Vagina (tissue), 2 donors: ENCODE measurements around the gene RCAN3. TPM values are rescaled to one million over a fixed set of nuclear protein-coding genes. Genes with fewer than 3 reads are reported as not detected.

Experiments
- DNase-seq, 2 donors: peaks; one replicate each; pipeline ENCODE4 v3.0.0-alpha.2; 2017; ENCODE audit errors: extremely low spot score in 2 of 2
- H3K27ac ChIP-seq: fragments of 200-600 bp; sonication (generic); one replicate; pipeline ENCODE4 v1.5.1; 2019
- H3K27me3 ChIP-seq: fragments of 200-600 bp; sonication (generic); one replicate; pipeline ENCODE4 v1.5.1; 2019
- H3K36me3 ChIP-seq, 2 donors: fragments of 200-600 bp; sonication (generic); one replicate each; pipeline ENCODE4 v1.5.1; 2017 to 2019
- H3K4me1 ChIP-seq: fragments of 200-600 bp; sonication (generic); one replicate; pipeline ENCODE4 v1.5.1; 2019
- H3K4me3 ChIP-seq, 2 donors: fragments of 200-600 bp; sonication (generic); 1 replicate in 1 of 2; 2 replicates in 1 of 2; pipeline ENCODE4 v1.5.1; 2016 to 2019
- H3K9me3 ChIP-seq: fragments of 200-600 bp; sonication (generic); one replicate; pipeline ENCODE4 v1.5.1; 2019
- POLR2A ChIP-seq, 2 donors: fragments of 450-650 bp; IDR thresholded peaks; one replicate each; pipeline ENCODE4 v1.6.1; 2017; ENCODE audit warnings: antibody characterized with exemption in 2 of 2, mild to moderate bottlenecking in 2 of 2, moderate library complexity in 2 of 2
- POLR2AphosphoS5 ChIP-seq, 2 donors: sonication (generic); formaldehyde crosslinking; IDR thresholded peaks; one replicate each; pipeline ENCODE4 v1.9.0; 2017; ENCODE audit warnings: antibody characterized with exemption in 2 of 2, mild to moderate bottlenecking in 2 of 2, low read depth in 1 of 2; ENCODE audit not compliant: insufficient read depth in 1 of 2
- intact Hi-C: fragments of 100-400 bp; cut with DNase I; formaldehyde crosslinking; loops from one replicate; pipeline ENCODE4 v1.15.1; 2023
- total RNA-seq: library from RNA; depleted of rRNA; stranded (reverse); fragments of >200 nt; gene quantifications from one replicate; pipeline ENCODE4 v1.2.3, GENCODE V29; 2016
- TF ChIP-seq, protein P1 (sequence below), 3 experiments: fragments of 450-650 bp in 2 of 3; fragments of 200-600 bp in 1 of 3; sonication (generic) in 1 of 3; IDR thresholded peaks; one replicate each; pipeline ENCODE4 v1.5.1; 2017 to 2019; ENCODE audit warnings: antibody characterized with exemption in 3 of 3, mild to moderate bottlenecking in 2 of 3, moderate library complexity in 2 of 3

Gene RCAN3
- total RNA-seq, 1 donor from 2014 or later: 11.3 TPM

DNA sequence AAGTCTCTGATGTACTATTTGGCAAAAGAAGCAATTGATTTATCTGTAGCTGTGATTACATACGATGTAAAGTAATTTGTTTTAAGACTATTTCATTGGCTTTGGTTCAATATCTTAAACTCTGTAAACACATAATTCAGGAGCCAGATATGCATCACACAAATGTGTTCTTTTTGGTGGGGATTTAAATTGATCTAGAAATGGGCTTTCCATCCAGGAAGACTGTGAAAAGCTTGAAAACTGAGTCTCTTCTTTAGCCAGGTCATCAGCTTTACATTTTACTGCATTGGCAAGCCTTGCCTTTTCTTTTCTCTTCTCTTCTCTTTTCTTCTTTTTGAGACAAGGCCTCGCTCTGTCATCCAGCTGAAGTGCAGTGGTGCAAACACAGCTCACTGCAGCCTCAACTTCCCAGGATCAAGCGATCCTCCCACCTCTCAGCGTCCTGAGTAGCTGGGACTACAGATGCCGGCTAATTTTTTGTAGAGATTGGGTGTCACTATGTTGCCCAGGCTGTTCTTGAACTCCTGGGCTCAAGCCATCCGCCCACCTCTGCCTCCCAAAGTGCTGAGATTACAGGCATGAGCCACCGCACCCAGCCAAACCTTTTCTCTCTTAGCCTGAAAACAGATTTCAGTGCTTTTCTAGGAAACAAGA lies 1.4 kb downstream of the RCAN3 start:
- DNase-seq: no peak
- no peaks in the 10 kb centered on the region for H3K36me3 ChIP-seq
- H3K4me3 ChIP-seq: peak overlapping the region in 1 of 2 donors; percentile 81
- H3K9me3 ChIP-seq: no peaks in the 10 kb centered on the region
- intact Hi-C loops: no loop called here
- TF ChIP-seq, protein P1, sequence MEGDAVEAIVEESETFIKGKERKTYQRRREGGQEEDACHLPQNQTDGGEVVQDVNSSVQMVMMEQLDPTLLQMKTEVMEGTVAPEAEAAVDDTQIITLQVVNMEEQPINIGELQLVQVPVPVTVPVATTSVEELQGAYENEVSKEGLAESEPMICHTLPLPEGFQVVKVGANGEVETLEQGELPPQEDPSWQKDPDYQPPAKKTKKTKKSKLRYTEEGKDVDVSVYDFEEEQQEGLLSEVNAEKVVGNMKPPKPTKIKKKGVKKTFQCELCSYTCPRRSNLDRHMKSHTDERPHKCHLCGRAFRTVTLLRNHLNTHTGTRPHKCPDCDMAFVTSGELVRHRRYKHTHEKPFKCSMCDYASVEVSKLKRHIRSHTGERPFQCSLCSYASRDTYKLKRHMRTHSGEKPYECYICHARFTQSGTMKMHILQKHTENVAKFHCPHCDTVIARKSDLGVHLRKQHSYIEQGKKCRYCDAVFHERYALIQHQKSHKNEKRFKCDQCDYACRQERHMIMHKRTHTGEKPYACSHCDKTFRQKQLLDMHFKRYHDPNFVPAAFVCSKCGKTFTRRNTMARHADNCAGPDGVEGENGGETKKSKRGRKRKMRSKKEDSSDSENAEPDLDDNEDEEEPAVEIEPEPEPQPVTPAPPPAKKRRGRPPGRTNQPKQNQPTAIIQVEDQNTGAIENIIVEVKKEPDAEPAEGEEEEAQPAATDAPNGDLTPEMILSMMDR (IDR thresholded peaks at IDR 0.05): no peak
- no peak for TF ChIP-seq POLR2AphosphoS5 (IDR thresholded peaks at IDR 0.05; ENCODE audit: insufficient read depth in 1 of 2, low read depth in 1 of 2)
- TF ChIP-seq POLR2A (IDR thresholded peaks at IDR 0.05): no peak
- peaks cover 17% of the 10 kb centered on the region for H3K4me1 ChIP-seq
- H3K27me3 ChIP-seq: no peaks in the 10 kb centered on the region
- peak overlapping the region; percentile 88 for H3K27ac ChIP-seq

DNA sequence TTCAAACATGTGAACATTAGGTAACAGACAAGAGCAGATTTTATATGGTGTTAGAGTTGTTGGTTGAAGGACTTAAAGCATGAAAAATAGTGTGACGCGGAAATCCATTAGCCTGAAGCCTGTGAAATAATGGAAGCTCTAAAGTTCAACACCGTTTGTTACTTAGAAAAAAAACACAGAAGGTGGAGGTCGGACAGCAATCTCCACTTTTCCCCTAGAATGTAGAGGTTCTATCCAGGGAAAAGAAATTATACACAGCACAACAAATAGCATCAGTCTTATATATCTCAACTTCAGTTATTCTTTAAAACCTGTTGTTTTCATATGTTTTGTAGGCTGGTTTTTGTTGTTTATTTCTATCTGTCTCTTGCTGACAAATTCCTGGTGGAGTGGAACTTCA lies 1.9 kb downstream of the RCAN3 start:
- Histone ChIP-seq H3K27ac (no peak overlapping the region), H3K27me3 (no peaks in the 10 kb centered on the region), H3K9me3 (no peaks in the 10 kb centered on the region), H3K4me1 (peaks cover 17% of the 10 kb centered on the region), H3K4me3 (no peak overlapping the region), H3K36me3 (no peaks in the 10 kb centered on the region)
- no peak for DNase-seq
- TF ChIP-seq POLR2AphosphoS5 (IDR thresholded peaks at IDR 0.05; ENCODE audit: insufficient read depth in 1 of 2, low read depth in 1 of 2) (no peak), POLR2A (IDR thresholded peaks at IDR 0.05) (no peak)
- TF ChIP-seq, protein P1 (IDR thresholded peaks at IDR 0.05): no peak
- intact Hi-C loops: no loop called here

DNA sequence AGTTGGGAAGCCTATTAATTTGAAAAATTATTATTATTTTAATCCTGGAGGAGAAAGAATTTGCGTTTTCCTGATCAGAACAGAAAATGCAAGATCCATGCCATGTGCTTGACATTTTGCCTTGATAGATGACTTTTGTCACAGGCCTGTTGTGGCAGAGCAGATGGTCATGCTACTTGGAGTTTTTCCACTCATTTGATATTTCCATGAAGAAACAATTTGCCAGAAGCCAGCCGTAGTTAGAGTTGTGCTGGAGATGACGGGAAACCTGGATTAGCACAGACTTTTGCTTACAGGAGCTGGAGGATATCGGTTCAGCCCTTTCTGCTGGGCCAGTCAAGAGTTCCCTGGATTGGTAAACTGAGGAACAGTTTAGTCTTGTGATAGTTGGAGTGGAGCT lies 3.2 kb downstream of the RCAN3 start:
- no peak overlapping the region for H3K4me3 ChIP-seq
- TF ChIP-seq, protein P1 (IDR thresholded peaks at IDR 0.05): no peak
- no peak for TF ChIP-seq POLR2A (IDR thresholded peaks at IDR 0.05)
- TF ChIP-seq POLR2AphosphoS5 (IDR thresholded peaks at IDR 0.05; ENCODE audit: insufficient read depth in 1 of 2, low read depth in 1 of 2): no peak
- H3K36me3 ChIP-seq: no peaks in the 10 kb centered on the region
- no peak overlapping the region for H3K27ac ChIP-seq
- H3K4me1 ChIP-seq: peaks cover 17% of the 10 kb centered on the region
- intact Hi-C loops: no loop called here
- H3K27me3 ChIP-seq: no peaks in the 10 kb centered on the region
- no peak for DNase-seq
- H3K9me3 ChIP-seq: no peaks in the 10 kb centered on the region

- H3K4me1 ChIP-seq: peaks cover 17% of the 10 kb centered on the region
- no peaks in the 10 kb centered on the region for H3K27me3 ChIP-seq
- no peak overlapping the region for H3K27ac ChIP-seq
- no peaks in the 10 kb centered on the region for H3K36me3 ChIP-seq
- intact Hi-C loops: no loop called here
- no peaks in the 10 kb centered on the region for H3K9me3 ChIP-seq
- no peak for DNase-seq
- H3K4me3 ChIP-seq: no peak overlapping the region
- no peak for TF ChIP-seq POLR2A (IDR thresholded peaks at IDR 0.05)
- TF ChIP-seq, protein P1 (IDR thresholded peaks at IDR 0.05): no peak
- no peak for TF ChIP-seq POLR2AphosphoS5 (IDR thresholded peaks at IDR 0.05; ENCODE audit: insufficient read depth in 1 of 2, low read depth in 1 of 2)
These were observed 4.2 kb downstream of the RCAN3 start for GRCh38 chr1:24506691-24507381.

- intact Hi-C loops: no loop called here
- TF ChIP-seq POLR2A (IDR thresholded peaks at IDR 0.05) (no peak), POLR2AphosphoS5 (IDR thresholded peaks at IDR 0.05; ENCODE audit: insufficient read depth in 1 of 2, low read depth in 1 of 2) (no peak)
- TF ChIP-seq, protein P1 (IDR thresholded peaks at IDR 0.05): no peak
- Histone ChIP-seq H3K9me3 (no peaks in the 10 kb centered on the region), H3K4me1 (peaks cover 17% of the 10 kb centered on the region), H3K4me3 (no peak overlapping the region), H3K27ac (no peak overlapping the region), H3K36me3 (no peaks in the 10 kb centered on the region), H3K27me3 (no peaks in the 10 kb centered on the region)
- no peak for DNase-seq
These were observed 4.8 kb downstream of the RCAN3 start for GRCh38 chr1:24507405-24507804.
